Measurements from ENCODE around the gene ZBTB21. TPM values are rescaled to one million over a fixed set of nuclear protein-coding genes. Genes with fewer than 3 reads are reported as not detected.
A peak's percentile ranks its signal among the peaks of the same experiment; 100 is the strongest.
"Not testable (repeated sequence)": the region's sequence is repeated elsewhere in the genome, so short reads cannot be mapped to it uniquely, and the experiment has no call there.

ZBTB21 gene
- total RNA-seq, 1 donor from 2014 or later, result 5.5 TPM

GRCh38 chr21:42004406-42005199 is 5.6 kb downstream of the ZBTB21 start:
- no peak for ATAC-seq (ENCODE audit: poor library complexity)
- intact Hi-C loops (cut with DNase I), result loop anchor here (10.0 kb wide), 1 partner anchor 80 kb away; no protein-coding TSS in a partner anchor
- no peak for DNase-seq

GRCh38 chr21:42003051-42003461 is 7.1 kb downstream of the ZBTB21 start:
- ATAC-seq (ENCODE audit: poor library complexity) (no peak), DNase-seq (no peak)
- intact Hi-C loops (cut with DNase I), result loop anchor here (10.0 kb wide), 1 partner anchor 78 kb away; no protein-coding TSS in a partner anchor

- no peak for DNase-seq
- no peak for ATAC-seq (ENCODE audit: poor library complexity)
- intact Hi-C loops (cut with DNase I), result loop anchor here (10.0 kb wide), 1 partner anchor 78 kb away; no protein-coding TSS in a partner anchor
Measured at GRCh38 chr21:42002421-42002958, 7.7 kb downstream of the ZBTB21 start.

- no peak for ATAC-seq (ENCODE audit: poor library complexity)
- intact Hi-C loops (cut with DNase I), result loop anchor here (10.0 kb wide), 1 partner anchor 77 kb away; no protein-coding TSS in a partner anchor
- no peak for DNase-seq
Measured at GRCh38 chr21:42001781-42002180, 8.4 kb downstream of the ZBTB21 start.

GRCh38 chr21:42000908-42001307 is 9.3 kb downstream of the ZBTB21 start:
- ATAC-seq (ENCODE audit: poor library complexity), result no peak
- DNase-seq, result no peak
- intact Hi-C loops (cut with DNase I), result loop anchor here (10.0 kb wide), 1 partner anchor 76 kb away; no protein-coding TSS in a partner anchor

- intact Hi-C loops (cut with DNase I), result no loop called here
- ATAC-seq (ENCODE audit: poor library complexity), result no peak
- DNase-seq, result no peak
Measured at GRCh38 chr21:41997657-41998056, 12.5 kb downstream of the ZBTB21 start.

- no peak for DNase-seq
- intact Hi-C loops (cut with DNase I), result no loop called here
- no peak for ATAC-seq (ENCODE audit: poor library complexity)
Measured at GRCh38 chr21:41995577-41995976, 14.6 kb downstream of the ZBTB21 start.

- DNase-seq; ATAC-seq (ENCODE audit: poor library complexity); intact Hi-C loops (cut with DNase I): not testable (repeated sequence)
Measured at GRCh38 chr21:41994613-41995012, 15.5 kb downstream of the ZBTB21 start.

GRCh38 chr21:41993744-41994143 is 16.4 kb downstream of the ZBTB21 start:
- DNase-seq, result no peak
- peak; percentile 85 for ATAC-seq (ENCODE audit: poor library complexity)
- intact Hi-C loops (cut with DNase I), result no loop called here

- DNase-seq, result no peak
- intact Hi-C loops (cut with DNase I), result no loop called here
- no peak for ATAC-seq (ENCODE audit: poor library complexity)
Measured at GRCh38 chr21:41992576-41992975, 17.6 kb downstream of the ZBTB21 start.

GRCh38 chr21:41991659-41992058 is 18.5 kb downstream of the ZBTB21 start:
- intact Hi-C loops (cut with DNase I), result no loop called here
- ATAC-seq (ENCODE audit: poor library complexity) (no peak), DNase-seq (no peak)

- intact Hi-C loops (cut with DNase I), result no loop called here
- DNase-seq (no peak), ATAC-seq (ENCODE audit: poor library complexity) (no peak)
Measured at GRCh38 chr21:41989698-41990097, 20.5 kb downstream of the ZBTB21 start.

- DNase-seq (no peak), ATAC-seq (ENCODE audit: poor library complexity) (no peak)
- intact Hi-C loops (cut with DNase I), result no loop called here
Measured at GRCh38 chr21:41987310-41987709, 22.9 kb downstream of the ZBTB21 start.

- intact Hi-C loops (cut with DNase I), result no loop called here
- DNase-seq (no peak), ATAC-seq (ENCODE audit: poor library complexity) (no peak)
Measured at GRCh38 chr21:41985662-41986416, 24.3 kb downstream of the ZBTB21 start.

GRCh38 chr21:41983229-41983628 is 26.9 kb downstream of the ZBTB21 start:
- intact Hi-C loops (cut with DNase I), result no loop called here
- DNase-seq (no peak), ATAC-seq (ENCODE audit: poor library complexity) (no peak)

GRCh38 chr21:41980561-41980960 is 29.6 kb downstream of the ZBTB21 start:
- intact Hi-C loops (cut with DNase I), result no loop called here
- DNase-seq, result no peak
- no peak for ATAC-seq (ENCODE audit: poor library complexity)

GRCh38 chr21:41979751-41980369 is 30.3 kb downstream of the ZBTB21 start:
- ATAC-seq (ENCODE audit: poor library complexity) (no peak), DNase-seq (no peak)
- intact Hi-C loops (cut with DNase I), result no loop called here

- ATAC-seq (ENCODE audit: poor library complexity) (no peak), DNase-seq (no peak)
- intact Hi-C loops (cut with DNase I), result no loop called here
Measured at GRCh38 chr21:41979335-41979734, 30.8 kb downstream of the ZBTB21 start.
